HG03280 (cell line): ENCODE results near the gene NPC1.
"Not testable (repeated sequence)": the region's sequence is repeated elsewhere in the genome, so short reads cannot be mapped to it uniquely, and the experiment has no call there.

Source experiments
- ATAC-seq: cut with Tn5 transposase; IDR thresholded peaks from one replicate; pipeline ENCODE4 v1.9.1; 2021; ENCODE audit warnings: mild to moderate bottlenecking, moderate library complexity; ENCODE audit not compliant: unreplicated experiment

NPC1 gene

DNA sequence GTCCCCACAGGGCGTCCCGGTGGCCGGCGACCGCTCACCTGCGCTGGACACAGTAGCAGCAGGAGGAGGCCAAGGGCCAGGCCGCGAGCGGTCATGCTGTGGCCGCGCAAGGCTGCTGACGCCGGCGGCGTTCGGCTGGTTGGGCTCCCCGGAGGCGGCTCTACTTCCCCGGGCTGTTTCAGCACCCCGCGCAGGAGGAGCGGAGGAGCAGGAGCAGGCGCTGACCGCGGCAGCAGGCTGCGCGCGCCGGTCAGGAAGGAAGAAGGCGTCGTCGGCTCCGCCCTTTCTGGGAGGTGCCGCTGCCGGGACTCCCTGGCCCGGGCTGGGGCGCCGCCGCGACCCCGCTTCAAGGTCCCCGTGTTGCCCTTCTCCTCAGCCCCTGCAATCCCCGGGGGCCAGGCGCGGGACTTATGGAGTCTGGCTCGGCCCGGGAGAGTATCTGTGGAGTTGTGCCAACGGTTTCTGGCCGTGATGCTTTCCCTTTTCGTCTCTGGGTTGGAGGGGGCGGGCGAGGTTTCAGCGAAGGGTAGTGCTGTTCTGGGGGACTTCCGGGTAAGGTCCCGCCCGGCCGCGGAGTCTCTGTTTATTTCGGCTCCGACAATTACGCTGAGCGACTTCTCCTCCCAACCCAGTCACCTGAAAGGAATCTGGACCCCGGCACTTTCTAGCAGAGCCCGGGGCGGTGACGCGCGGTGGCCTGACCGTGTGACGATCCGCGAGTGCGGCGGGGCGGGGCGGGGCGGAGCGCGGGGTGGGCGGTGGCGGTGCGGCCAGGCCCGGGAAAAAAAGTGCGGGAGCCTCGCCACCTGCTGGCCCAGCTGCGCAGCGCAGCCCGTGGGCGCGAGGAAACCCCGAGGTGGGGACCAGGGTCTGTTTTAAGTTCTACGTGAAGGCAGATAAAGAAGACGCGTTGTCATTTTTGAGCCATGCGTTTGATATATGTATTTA, at the start of gene NPC1:
NPC1 (minus strand) TSS at position 258 of the 948 bp plus-strand sequence; CDS start at position 95, 163 bp downstream.
- peak; percentile 90 for ATAC-seq

DNA sequence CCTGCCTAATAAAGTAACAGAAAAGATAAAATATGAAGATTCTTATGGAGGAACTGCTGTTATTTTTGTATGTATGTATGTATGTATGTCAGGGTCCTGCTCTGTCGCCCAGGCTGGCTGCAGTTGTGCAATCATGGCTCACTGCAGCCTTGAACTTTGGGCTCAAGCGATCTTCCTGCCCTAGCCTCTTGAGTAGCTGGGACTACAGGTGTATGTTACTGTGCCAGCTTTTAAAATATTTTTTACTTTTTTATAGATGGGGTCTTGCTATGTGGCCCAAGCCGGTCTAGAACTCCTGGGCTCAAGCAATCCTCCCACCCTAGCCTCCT, 49.7 kb upstream of the NPC1 start:
- no peak for ATAC-seq

DNA sequence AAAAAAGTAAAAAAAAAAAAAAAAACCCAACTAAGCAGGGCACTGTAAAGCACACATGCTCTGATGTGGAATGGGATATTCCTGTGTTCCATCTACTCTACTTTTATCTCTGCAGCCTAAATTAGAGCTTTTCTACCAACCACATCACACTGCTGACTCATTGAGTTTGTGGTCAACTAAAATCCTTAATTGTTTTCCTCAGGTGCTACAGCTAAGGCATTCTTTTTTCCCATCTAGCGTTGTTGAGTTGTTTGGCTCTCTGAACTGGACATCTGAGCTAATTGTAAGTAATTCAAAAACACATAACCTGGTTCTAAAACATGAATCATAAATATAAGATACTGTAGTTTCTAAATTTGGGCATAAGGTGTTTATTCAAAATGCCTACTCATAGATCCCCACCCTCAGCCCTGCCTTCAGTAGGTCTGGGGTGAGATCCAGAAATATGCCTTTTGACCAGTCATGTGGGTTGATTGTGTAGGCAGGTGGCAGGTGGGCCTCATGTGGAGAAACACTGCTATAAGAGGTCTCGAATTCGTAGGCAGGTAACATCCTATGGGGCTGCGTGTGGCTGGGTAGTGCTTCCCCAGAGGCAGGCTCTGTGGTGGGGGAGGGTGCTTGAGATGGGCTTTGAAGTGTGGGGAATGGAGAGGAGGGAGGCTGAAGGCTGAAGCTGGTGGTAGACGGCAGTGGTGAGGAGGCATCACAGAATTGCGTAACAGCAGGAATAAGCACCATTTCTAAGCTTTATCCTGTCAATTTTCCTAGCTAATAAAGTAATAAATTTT, 49.2 kb upstream of the NPC1 start:
- no peak for ATAC-seq

DNA sequence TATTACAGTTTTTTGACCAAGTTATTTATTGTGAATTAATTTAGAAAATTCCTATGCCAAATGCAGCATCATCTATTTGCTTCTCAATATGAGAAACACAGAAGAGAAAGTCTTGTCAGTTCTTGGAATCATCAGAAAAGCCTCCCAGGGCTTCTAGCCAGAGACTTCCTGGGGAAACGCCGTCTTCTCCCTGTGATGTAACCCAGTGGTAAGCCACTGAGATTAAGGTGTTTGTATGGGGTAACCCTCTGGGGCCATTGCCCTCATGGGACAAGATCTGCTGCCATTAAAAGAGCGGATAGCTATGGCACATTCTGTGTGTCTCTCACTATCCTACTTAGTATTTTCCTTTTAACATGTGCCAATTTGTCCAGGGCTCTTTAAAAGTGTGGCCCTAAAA, 48.4 kb upstream of the NPC1 start:
- ATAC-seq: no peak

DNA sequence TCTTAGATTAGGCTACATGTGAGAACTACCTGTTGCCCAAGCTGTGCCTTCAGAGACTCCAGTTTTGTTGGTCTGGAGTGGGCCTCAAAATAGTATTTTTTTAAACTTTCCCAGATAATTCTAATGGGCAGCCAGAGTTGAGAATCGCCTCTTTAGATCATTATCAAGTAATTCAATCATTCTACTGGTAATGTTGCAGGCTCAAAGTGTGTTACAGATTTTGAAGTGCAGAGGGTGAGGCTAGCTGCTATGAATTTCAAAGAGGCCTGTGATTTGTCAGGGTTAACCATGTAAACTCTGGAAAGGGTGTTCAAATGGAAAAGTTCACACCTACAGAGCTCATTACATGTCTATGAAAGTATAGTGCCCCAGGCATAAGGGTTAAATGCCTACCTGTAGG, 46.3 kb upstream of the NPC1 start:
- ATAC-seq: no peak

DNA sequence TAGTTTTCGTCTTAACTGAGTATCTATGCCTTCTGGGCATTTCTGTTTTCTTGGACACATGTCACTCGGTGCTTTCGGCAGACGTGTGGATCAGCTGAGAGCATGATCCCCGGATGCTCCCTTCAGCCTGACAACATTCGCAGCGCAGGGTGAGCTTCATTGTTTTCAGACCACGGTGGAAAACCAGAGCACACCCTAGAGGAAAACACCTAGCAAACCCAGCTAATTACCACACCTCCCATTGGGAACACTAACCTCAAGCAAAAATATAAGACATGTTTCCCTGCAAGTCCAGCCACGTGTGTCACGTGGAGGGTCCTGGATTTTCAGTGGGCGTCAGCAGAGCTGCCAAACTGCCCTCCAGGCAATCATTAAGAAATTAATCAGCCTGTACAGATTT, 45.4 kb upstream of the NPC1 start:
- ATAC-seq: no peak

DNA sequence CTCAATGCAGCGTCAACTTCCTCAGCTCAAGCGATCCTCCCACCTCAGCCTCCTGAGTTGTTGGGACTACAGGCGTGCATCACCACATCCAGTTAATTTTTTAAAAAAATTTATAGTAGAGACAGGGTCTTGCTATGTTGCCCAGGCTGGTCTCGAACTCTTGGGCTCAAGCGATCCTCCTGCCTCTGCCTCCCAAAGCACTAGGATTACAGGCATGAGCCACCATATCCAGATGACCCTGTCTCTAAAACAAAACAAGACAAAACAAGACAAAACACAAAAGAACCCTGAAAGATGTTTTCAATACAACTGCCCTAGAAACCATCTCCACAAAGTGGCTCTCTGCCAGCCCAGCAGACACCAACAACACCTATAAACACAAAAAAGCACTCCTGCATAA, 45.0 kb upstream of the NPC1 start:
- no peak for ATAC-seq

DNA sequence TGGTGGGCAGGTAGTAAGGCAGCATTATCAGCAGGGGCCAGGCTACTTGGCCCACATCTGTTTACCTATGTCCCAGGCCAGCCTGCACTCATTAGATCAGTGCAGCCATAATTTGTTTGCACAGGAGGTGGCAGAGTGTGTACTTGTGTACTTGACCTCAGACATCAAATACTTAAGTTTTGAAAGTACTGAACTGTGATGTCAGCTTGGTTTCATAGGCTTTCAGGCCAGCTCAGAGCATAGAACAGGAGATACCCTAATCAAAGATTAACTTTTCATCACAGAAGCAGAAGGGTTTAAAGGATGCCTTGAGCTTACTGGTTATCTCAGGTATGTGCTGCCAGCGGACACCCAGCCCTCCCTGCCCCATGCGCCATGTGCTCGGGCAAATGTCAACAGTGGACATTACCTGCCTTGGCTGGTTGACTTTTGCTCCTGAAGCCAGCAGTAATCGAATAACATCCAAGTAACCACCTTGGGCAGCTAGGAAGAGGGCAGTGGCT, 43.2 kb upstream of the NPC1 start:
- peak; percentile 50 for ATAC-seq

DNA sequence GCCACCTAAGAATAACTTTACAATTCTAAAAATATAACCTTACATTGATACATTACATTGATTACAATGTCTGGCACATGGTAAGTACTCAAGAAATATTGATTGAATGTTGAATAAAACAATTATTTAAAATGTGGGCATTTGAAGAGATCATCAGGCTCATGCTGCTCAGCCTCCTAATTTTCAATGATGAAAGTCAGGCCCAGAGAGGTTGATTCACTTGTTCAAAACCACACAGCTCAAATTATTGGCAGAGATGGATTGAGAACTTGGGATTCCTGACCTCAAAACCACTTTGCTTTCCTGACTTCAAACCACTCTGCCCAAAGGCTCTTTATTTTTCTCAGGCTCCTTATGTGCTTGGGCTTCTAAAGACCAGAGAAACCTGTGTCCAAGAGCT, 41.7 kb upstream of the NPC1 start:
- no peak for ATAC-seq

DNA sequence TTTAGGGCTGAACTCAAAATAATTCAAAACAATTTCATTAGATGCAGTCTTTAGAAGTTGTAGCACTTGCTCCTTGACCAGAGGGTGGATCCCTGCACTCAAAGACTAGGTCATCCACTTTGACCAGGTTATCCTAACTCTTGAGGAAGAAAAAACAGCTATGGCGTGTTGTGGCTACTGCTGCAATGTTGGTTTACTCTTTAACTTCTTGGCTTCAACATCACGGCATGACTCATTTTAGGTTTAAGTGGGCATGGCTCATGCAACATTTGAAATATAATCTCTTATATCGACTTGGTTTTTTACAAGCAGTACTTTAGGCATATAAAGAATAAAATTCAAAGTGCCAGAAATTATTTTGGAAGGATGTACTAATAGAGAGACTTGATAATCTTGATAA, 41.0 kb upstream of the NPC1 start:
- no peak for ATAC-seq

DNA sequence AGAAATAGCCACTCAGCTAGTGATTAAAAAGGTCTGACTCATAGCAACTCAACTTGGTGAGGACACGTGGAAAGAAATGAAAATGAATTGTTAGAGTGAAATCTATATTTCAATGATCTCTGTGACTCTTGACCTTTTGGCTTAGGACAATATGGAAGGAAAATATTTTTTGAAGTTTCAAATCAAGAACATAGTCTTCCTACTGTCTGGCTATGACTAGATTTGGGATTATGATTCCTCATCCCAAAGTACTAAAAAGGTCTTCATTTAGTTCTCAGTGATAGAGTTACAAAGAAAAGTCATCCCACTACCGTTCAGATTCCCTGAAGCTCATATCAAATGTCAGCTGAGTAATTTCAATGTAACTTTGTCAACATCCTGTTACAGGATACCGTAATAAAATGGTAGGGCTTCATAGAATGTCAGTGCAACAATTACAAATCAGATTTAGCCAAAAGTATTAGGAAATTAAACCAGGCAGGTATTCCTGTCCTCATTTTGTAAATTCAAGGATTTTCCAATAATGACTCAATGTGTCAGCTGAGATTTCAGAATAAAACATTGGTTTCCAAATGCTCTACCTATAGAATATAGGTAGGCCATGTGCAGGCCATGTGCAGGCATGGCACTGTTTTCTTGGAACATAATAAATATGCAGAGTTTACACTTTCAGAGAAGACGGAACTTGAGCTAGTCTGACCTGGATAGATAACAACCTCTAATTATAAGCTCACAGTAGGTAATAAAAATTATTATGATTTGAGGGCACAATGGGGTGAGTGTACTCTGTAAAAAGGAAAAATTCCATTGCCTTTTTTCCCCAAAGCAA, 40.4 kb upstream of the NPC1 start:
- no peak for ATAC-seq

DNA sequence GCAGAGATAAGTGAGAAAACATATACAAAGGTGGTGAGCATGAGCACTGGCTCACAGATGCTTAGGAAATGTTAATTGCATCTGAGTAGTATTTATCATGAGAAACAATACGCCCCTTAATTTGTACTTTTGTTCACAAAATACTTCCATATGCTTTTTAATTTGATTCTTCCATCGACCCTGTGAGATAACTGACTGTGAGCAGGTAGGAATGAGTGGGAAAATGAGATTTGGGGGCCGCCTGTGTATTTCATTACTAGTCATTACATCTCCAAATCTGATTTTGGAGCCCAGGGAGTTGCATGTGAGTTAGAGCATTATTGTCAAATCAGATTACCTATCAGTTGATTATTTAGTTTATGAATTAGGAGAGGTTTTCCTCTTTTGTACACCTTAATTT, 36.7 kb upstream of the NPC1 start:
- ATAC-seq: no peak

DNA sequence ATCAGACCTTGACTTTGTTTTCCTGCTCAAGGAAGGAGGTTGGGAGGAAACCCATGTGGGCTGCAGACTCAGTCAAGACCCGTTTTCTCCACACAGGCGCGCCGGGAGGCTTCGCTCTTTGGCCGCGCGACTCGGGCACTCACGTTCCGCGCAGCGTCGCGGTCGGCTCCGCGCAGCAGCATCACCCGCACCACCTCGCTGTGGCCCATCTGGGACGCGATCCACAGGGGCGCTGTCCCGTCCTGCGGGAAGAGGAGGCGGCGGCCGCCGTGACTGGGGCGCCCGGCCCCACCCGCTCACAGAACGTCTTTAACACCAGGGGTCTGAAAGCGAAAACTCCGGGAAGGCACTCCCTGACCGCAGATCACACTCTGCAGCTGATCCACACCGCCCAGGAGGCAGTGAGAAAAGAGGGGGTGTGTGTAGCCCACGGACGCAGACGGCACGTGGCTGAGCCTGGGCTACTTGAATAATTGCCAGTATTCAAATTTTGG, 33.1 kb upstream of the NPC1 start:
- no peak for ATAC-seq

DNA sequence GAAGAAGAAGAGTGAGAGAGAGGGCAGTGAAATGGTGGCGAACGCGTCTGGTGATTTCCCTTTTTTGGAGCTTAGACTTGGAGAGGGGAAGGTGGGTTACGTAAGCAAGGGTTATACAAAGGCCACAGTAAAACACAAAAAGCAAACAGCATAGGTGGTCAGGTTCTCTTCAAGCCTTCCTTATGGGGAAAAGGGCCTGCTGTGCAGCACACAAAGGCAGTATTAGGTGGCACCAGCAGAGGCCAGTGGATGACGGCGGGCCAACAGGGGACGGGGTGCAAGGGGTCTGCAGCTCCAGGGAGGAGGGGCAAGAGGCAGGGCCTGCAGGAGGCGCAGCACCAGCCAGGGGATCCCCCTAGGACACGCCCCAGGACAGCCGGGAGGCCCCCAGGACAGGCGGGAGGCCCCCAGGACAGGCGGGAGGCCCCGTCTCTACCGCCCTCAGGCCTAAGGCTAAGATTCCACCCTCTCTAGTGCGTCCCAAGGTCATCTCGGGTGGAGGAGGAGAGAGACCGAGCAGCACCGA, 32.6 kb upstream of the NPC1 start:
- ATAC-seq: no peak

DNA sequence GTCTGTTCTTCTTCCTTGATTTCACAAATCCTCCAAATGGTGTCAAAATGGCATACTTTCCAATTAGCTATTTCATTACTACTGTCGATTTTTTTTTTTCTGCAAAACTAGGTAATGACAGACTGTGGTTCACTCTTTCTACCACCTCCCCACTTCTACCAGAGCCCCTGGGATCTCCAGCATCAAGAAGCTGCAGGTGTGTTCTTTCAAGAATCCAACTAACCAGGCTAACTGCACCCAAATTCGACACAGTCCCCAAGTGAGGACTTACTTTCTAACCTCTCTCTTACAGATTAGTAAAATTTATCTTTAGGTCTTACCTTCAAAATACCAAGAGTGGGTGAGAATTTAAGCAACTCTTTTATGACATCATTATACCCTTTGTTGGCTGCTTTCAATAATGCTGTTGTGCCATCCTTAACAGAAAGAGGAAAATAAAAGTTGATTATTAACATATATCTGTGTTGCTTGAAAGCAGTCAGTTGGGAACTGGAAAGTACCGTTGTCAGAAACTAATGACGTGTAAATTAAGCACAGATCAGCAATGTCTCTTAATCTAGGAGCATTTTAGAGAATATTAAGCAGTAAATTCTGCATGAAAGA, 31.2 kb upstream of the NPC1 start:
- no peak for ATAC-seq

DNA sequence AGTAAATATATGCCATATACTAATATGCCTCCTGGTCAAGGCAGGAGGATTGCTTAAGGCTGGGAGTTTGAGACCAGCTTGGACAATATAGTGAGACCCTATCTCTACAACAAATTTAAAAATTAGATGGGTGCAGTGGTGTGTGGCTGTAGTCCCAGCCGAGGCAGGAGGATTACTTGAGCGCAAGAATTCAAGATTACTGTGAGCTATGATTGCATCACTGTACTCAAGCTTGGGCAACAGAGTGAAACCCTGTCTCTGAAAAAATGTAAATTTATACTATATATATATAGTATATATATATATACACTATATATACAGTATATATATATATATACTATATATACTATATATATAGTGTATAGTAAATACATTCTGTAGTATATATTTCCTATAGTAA, 30.0 kb upstream of the NPC1 start:
- ATAC-seq: no peak

DNA sequence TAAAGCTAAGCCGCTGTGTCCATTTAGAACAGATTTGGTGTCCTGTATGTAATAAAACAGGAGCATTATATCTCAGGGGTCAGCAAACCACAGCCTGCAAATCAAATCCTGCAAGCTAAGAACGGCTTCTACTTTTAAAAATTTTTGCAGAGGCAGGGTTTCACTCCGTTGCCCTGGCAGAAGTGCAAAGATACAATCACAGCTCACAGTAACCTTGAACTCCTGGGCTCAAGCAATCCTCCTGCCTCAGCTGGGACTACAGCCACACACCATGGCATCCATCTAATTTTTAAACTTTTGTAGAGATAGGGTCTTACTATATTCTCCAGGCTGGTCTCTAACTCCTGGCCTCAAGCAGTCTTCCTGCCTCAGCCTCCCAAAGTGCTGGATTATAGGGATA, 28.6 kb upstream of the NPC1 start:
- no peak for ATAC-seq

DNA sequence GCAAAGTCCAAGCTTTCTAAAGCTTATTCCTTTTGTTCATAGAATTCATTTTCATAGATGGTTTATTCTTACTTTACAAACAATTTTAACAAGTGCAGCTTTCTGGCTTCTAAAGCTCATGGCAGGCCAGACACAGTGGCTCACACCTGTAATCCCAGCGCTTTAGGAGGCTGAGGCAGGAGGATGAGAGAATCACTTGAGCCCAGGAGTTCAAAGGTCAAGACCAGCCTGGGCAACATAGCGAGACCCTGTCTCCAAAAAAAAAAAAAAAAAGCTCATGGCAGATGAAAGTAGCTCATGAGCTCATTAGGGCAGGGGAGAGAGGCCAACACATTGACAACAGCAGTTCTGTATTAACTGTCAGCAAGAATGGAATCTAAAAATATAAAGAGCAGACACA, 28.1 kb upstream of the NPC1 start:
- no peak for ATAC-seq

DNA sequence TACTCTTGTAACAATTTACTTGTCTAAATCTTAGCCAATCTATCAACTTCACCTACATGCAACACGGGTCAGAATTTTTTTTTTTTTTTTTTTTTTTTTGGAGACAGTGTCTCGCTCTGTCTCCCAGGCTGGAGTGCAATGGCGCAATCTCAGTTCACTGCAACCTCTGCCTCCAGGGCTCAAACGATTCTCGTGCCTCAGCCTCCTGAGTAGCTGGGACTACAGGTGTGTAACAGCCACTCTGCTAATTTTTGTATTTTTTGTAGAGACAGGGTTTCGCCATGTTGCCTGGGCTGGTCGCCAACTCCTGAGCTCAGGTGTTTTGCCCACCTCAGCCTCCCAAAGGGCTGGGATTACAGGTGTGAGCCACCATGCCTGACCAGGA, 26.8 kb upstream of the NPC1 start:
- not testable (repeated sequence) for ATAC-seq

DNA sequence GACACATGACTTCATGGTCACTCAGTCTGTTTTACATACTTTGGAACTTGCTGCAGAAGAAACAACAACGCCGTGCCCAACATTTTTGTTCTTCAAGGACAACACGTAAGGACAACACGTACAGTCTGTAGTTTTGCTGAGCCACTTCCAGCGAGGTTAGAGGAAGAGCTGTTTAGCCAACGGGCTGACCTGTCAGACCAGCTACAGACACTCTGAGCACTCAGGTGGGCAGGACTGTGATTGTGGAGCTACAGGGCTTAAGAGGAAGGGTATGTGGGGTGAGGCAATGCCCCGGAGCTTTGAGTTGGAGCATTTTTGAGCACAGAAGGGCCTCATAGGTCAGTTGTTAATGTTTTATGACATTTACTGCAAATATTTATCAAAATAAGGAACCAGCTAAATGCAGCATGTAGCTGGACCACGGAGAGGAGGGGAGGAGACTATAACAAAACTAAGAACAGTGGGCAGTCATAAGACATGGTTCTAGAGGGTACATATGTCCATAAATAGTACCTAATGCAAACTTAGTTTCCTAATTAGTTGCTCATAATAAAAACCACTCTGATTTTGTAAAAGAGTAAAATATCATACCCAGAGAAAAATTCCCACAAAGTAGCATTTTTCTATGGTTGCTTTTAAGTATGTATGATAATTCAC, 26.3 kb upstream of the NPC1 start:
- ATAC-seq: no peak
